ENCODE data around the gene PHTF2.

GRCh38 chr7:77907281-77907680 lies 108.7 kb downstream of the PHTF2 start:
- TF ChIP-seq CTCF (IDR thresholded peaks at IDR 0.05) (no peak), EZH2phosphoT487 (IDR thresholded peaks at IDR 0.05) (no peak), EZH2 (IDR thresholded peaks at IDR 0.05) (no peak)
